WTC11 (cell line): Measurements from ENCODE around the gene HYAL2. TPM values are rescaled to one million over a fixed set of nuclear protein-coding genes. Genes with fewer than 3 reads are reported as not detected.

Experiments
- ATAC-seq: fragments of 200-7000 bp; cut with Tn5 transposase; 2 replicates; pipeline ENCODE4 v1.10.0; 2021; ENCODE audit warnings: mild to moderate bottlenecking, moderate library complexity
- CTCF ChIA-PET: fragments of 300-600 bp; sonication (Branson Sonifier 250); formaldehyde crosslinking; loops from one replicate; lab custom pipeline; 2021; ENCODE audit warnings: antibody characterized with exemption; lab: Charles Lee
- POLR2A ChIA-PET: fragments of 350-600 bp; sonication (Branson Sonifier 250); formaldehyde crosslinking; loops from one replicate; lab custom pipeline; 2021; ENCODE audit warnings: antibody characterized with exemption; lab: Charles Lee
- DNase-seq: peaks from one replicate; pipeline ENCODE4 v3.0.0; 2021; ENCODE audit warnings: low spot score
- H3K27ac Mint-ChIP-seq: 2 replicates; pipeline ENCODE4 v1.8.0; 2021; ENCODE audit warnings: mixed read lengths
- H3K27me3 Mint-ChIP-seq: 2 replicates; pipeline ENCODE4 v1.8.0; 2021; ENCODE audit warnings: low read depth, mild to moderate bottlenecking, moderate library complexity, mixed read lengths
- H3K36me3 Mint-ChIP-seq: 2 replicates; pipeline ENCODE4 v1.8.0; 2021; ENCODE audit warnings: mixed read lengths
- H3K4me1 Mint-ChIP-seq: 2 replicates; pipeline ENCODE4 v1.8.0; 2022; ENCODE audit warnings: mixed read lengths
- H3K4me3 Mint-ChIP-seq: 2 replicates; pipeline ENCODE4 v1.8.0; 2021; ENCODE audit warnings: mild to moderate bottlenecking, moderate library complexity, mixed read lengths
- H3K9me3 Mint-ChIP-seq: 2 replicates; pipeline ENCODE4 v1.8.0; 2021; ENCODE audit warnings: mixed read lengths
- AFF4 ChIP-seq: sonication (generic); formaldehyde crosslinking; IDR thresholded peaks from 2 replicates; pipeline ENCODE4 v1.8.1; 2023; ENCODE audit warnings: mild to moderate bottlenecking, missing genetic modification reagents, borderline replicate concordance
- ATF3 ChIP-seq: sonication (generic); formaldehyde crosslinking; conservative IDR thresholded peaks from 2 replicates; pipeline ENCODE4 v1.8.1; 2022; ENCODE audit warnings: mild to moderate bottlenecking, missing genetic modification reagents
- CBFB ChIP-seq: sonication (generic); formaldehyde crosslinking; IDR thresholded peaks from 2 replicates; pipeline ENCODE4 v1.8.1; 2022; ENCODE audit warnings: mild to moderate bottlenecking, low read depth, missing genetic modification reagents
- CDX4 ChIP-seq: fragments of 250-450 bp; sonication (Bioruptor Pico); IDR thresholded peaks from 2 replicates; pipeline ENCODE4 v1.9.0; 2021; ENCODE audit warnings: moderate library complexity, mild to moderate bottlenecking, inconsistent platforms, borderline replicate concordance
- CTCF ChIP-seq: fragments of 200-600 bp; IDR thresholded peaks from 2 replicates; pipeline ENCODE4 v1.8.0; 2022; ENCODE audit warnings: antibody characterized with exemption
- ESRRA ChIP-seq: sonication (generic); formaldehyde crosslinking; IDR thresholded peaks from 2 replicates; pipeline ENCODE4 v1.8.1; 2022; ENCODE audit warnings: mild to moderate bottlenecking, missing genetic modification reagents, borderline replicate concordance
- GABPB1 ChIP-seq: sonication (generic); formaldehyde crosslinking; IDR thresholded peaks from 2 replicates; pipeline ENCODE4 v1.8.1; 2023; ENCODE audit warnings: mild to moderate bottlenecking, missing genetic modification reagents
- JAZF1 ChIP-seq: fragments of 250-450 bp; sonication (Bioruptor Pico); IDR thresholded peaks from 2 replicates; pipeline ENCODE4 v1.9.0; 2021; ENCODE audit warnings: moderate library complexity, mild to moderate bottlenecking, inconsistent platforms
- NFE2L1 ChIP-seq: sonication (generic); formaldehyde crosslinking; IDR thresholded peaks from 2 replicates; pipeline ENCODE4 v1.8.1; 2023; ENCODE audit warnings: missing genetic modification reagents
- NR1H2 ChIP-seq: sonication (generic); formaldehyde crosslinking; IDR thresholded peaks from 2 replicates; pipeline ENCODE4 v1.9.0; 2021; ENCODE audit warnings: mild to moderate bottlenecking, moderate library complexity, missing genetic modification reagents
- RELA ChIP-seq: sonication (generic); formaldehyde crosslinking; IDR thresholded peaks from 2 replicates; pipeline ENCODE4 v1.8.1; 2022; ENCODE audit warnings: missing genetic modification reagents, mild to moderate bottlenecking, borderline replicate concordance
- SOX15 ChIP-seq: fragments of 250-450 bp; sonication (Bioruptor Pico); IDR thresholded peaks from 2 replicates; pipeline ENCODE4 v1.9.0; 2021; ENCODE audit warnings: mild to moderate bottlenecking
- SP1 ChIP-seq: sonication (generic); formaldehyde crosslinking; conservative IDR thresholded peaks from 2 replicates; pipeline ENCODE4 v1.8.1; 2022; ENCODE audit warnings: missing genetic modification reagents
- TCF7 ChIP-seq: sonication (generic); formaldehyde crosslinking; IDR thresholded peaks from 2 replicates; pipeline ENCODE4 v1.8.0; 2022; ENCODE audit warnings: mild to moderate bottlenecking, low read depth, missing genetic modification reagents, moderate library complexity
- TEAD1 ChIP-seq: sonication (generic); formaldehyde crosslinking; IDR thresholded peaks from 2 replicates; pipeline ENCODE4 v1.8.0; 2022; ENCODE audit warnings: mild to moderate bottlenecking, missing genetic modification reagents
- ZNF121 ChIP-seq: sonication (generic); formaldehyde crosslinking; IDR thresholded peaks from 2 replicates; pipeline ENCODE4 v1.8.0; 2023; ENCODE audit warnings: missing genetic modification reagents
- ZNF219 ChIP-seq: sonication (generic); formaldehyde crosslinking; IDR thresholded peaks from 2 replicates; pipeline ENCODE4 v1.8.0; 2023; ENCODE audit warnings: missing genetic modification reagents, mild to moderate bottlenecking, borderline replicate concordance
- ZNF232 ChIP-seq: sonication (generic); formaldehyde crosslinking; IDR thresholded peaks from 2 replicates; pipeline ENCODE4 v1.8.0; 2022; ENCODE audit warnings: mild to moderate bottlenecking, missing genetic modification reagents
- ZNF423 ChIP-seq: fragments of 250-450 bp; sonication (Bioruptor Pico); IDR thresholded peaks from 2 replicates; pipeline ENCODE4 v2.1.2; 2022; ENCODE audit warnings: mild to moderate bottlenecking, moderate library complexity
- ZNF425 ChIP-seq: fragments of 250-450 bp; sonication (Bioruptor Pico); conservative IDR thresholded peaks from 2 replicates; pipeline ENCODE4 v1.9.0; 2021; ENCODE audit warnings: mild to moderate bottlenecking
- ZNF512 ChIP-seq: sonication (generic); formaldehyde crosslinking; IDR thresholded peaks from 2 replicates; pipeline ENCODE4 v1.8.1; 2022; ENCODE audit warnings: missing genetic modification reagents, borderline replicate concordance
- total RNA-seq: library from RNA; stranded (reverse); gene quantifications from 3 replicates; pipeline ENCODE4 v1.2.3, GENCODE V29; 2021

The HYAL2 gene
- total RNA-seq, 1 experiment from 2014 or later, result 58.0 TPM

- H3K36me3 Mint-ChIP-seq, result peaks cover 20% of the 10 kb centered on the region
- POLR2A ChIA-PET, result no interaction called here
- DNase-seq (no peak), ATAC-seq (no peak)
- H3K4me1 Mint-ChIP-seq, result peaks cover 44% of the 10 kb centered on the region
- CTCF ChIA-PET, result interaction anchor here (0.5 to 5.5 kb wide), 12 partner anchors 13 to 288 kb away, joined by 3 to 95 read pairs (median 6); partner anchors contain the start of genes CISH, HYAL1, HYAL3 and IFRD2
- no peaks in the 10 kb centered on the region for H3K27me3 Mint-ChIP-seq
- TF ChIP-seq ZNF425 (CRISPR knock-in tag), result no peak
- no peak for TF ChIP-seq AFF4 (CRISPR knock-in tag)
- TF ChIP-seq CBFB (CRISPR knock-in tag), result no peak
- TF ChIP-seq, all 79 proteins: peak for 0
- Mint-ChIP-seq H3K27ac (peak overlapping the region; percentile 70; the same call in 1 of the 2 replicates), H3K9me3 (no peaks in the 10 kb centered on the region), H3K4me3 (no peak overlapping the region)
Measured at GRCh38 chr3:50323614-50324199, 1.2 kb upstream of the HYAL2 start.

GRCh38 chr3:50323092-50323600 is 601 bp upstream of the HYAL2 start:
- H3K27me3 Mint-ChIP-seq, result no peaks in the 10 kb centered on the region
- TF ChIP-seq ESRRA (no peak), ZNF219 (CRISPR knock-in tag) (no peak), RELA (CRISPR knock-in tag) (no peak), ZNF121 (no peak), NFE2L1 (no peak), ZNF512 (CRISPR knock-in tag) (no peak), GABPB1 (CRISPR knock-in tag) (no peak), NR1H2 (CRISPR knock-in tag) (no peak), CBFB (CRISPR knock-in tag) (no peak), TEAD1 (no peak)
- TF ChIP-seq, all 79 proteins: peak for 0
- POLR2A ChIA-PET, result interaction anchor here (2.0 kb wide), 1 partner anchor 14 kb away, joined by 8 read pairs; no protein-coding TSS in a partner anchor
- Mint-ChIP-seq H3K4me3 (peak overlapping the region; percentile 88), H3K27ac (peak overlapping the region; percentile 60; the same call in 1 of the 2 replicates), H3K36me3 (peaks cover 26% of the 10 kb centered on the region), H3K9me3 (no peaks in the 10 kb centered on the region), H3K4me1 (peaks cover 42% of the 10 kb centered on the region)
- CTCF ChIA-PET, result interaction anchor here (0.8 to 5.5 kb wide), 12 partner anchors 14 to 132 kb away, joined by 3 to 95 read pairs (median 6); partner anchors contain the start of genes GNAT1, HYAL1, HYAL3 and IFRD2
- no peak for ATAC-seq
- no peak for DNase-seq

GRCh38 chr3:50322115-50322385 is 495 bp downstream of the HYAL2 start:
- POLR2A ChIA-PET, result interaction anchor here (1.0 to 2.0 kb wide), 3 partner anchors 15 to 55 kb away, joined by 5 to 8 read pairs (median 5); partner anchors contain the start of genes HYAL3 and NAA80
- DNase-seq (no peak), ATAC-seq (no peak)
- CTCF ChIA-PET, result interaction anchor here (0.9 to 5.5 kb wide), 21 partner anchors 15 to 247 kb away, joined by 3 to 95 read pairs (median 5); partner anchors contain the start of genes CYB561D2, HEMK1, HYAL1 and HYAL3
- Mint-ChIP-seq H3K36me3 (peaks cover 30% of the 10 kb centered on the region), H3K9me3 (no peaks in the 10 kb centered on the region), H3K4me3 (peak overlapping the region; percentile 88), H3K4me1 (peaks cover 42% of the 10 kb centered on the region), H3K27ac (no peak overlapping the region), H3K27me3 (no peaks in the 10 kb centered on the region)
- TF ChIP-seq TCF7 (CRISPR knock-in tag) (no peak), CDX4 (CRISPR knock-in tag) (no peak), ZNF423 (no peak), CBFB (CRISPR knock-in tag) (0 out of 2 replicates have a peak, but pooled peaks have one; percentile 20), CTCF (no peak), SP1 (CRISPR knock-in tag) (no peak), SOX15 (CRISPR knock-in tag) (no peak), ZNF232 (no peak), ZNF121 (0 out of 2 replicates have a peak, but pooled peaks have one; percentile 2), ATF3 (no peak), JAZF1 (CRISPR knock-in tag) (no peak), RELA (CRISPR knock-in tag) (no peak)
